ENCODE data around the gene RHBDD3.

RHBDD3 gene

DNA sequence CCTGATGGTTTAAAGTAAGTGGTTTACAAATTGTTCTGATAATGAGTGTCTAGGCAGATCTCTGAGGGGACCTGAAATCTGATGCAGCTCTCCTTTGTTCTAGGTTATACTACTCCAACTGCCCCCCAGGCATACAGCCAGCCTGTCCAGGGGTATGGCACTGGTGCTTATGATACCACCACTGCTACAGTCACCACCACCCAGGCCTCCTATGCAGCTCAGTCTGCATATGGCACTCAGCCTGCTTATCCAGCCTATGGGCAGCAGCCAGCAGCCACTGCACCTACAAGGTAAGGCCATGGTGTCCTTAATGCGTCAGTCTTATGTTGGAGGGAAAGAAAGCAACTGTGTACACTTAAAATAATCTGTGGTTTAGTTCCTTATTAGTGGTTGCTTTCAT, 10.1 kb upstream of the RHBDD3 start:
- TF ChIP-seq, protein P1, sequence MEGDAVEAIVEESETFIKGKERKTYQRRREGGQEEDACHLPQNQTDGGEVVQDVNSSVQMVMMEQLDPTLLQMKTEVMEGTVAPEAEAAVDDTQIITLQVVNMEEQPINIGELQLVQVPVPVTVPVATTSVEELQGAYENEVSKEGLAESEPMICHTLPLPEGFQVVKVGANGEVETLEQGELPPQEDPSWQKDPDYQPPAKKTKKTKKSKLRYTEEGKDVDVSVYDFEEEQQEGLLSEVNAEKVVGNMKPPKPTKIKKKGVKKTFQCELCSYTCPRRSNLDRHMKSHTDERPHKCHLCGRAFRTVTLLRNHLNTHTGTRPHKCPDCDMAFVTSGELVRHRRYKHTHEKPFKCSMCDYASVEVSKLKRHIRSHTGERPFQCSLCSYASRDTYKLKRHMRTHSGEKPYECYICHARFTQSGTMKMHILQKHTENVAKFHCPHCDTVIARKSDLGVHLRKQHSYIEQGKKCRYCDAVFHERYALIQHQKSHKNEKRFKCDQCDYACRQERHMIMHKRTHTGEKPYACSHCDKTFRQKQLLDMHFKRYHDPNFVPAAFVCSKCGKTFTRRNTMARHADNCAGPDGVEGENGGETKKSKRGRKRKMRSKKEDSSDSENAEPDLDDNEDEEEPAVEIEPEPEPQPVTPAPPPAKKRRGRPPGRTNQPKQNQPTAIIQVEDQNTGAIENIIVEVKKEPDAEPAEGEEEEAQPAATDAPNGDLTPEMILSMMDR (IDR thresholded peaks at IDR 0.05; ENCODE audit: low read depth, low read length): no peak
- DNase-seq (ENCODE audit: low read depth in 2 of 2): no peak
- H3K4me3 ChIP-seq (replicated peaks in 1 of 2; ENCODE audit: low read depth in 2 of 2, low read length in 2 of 2): no peak overlapping the region

DNA sequence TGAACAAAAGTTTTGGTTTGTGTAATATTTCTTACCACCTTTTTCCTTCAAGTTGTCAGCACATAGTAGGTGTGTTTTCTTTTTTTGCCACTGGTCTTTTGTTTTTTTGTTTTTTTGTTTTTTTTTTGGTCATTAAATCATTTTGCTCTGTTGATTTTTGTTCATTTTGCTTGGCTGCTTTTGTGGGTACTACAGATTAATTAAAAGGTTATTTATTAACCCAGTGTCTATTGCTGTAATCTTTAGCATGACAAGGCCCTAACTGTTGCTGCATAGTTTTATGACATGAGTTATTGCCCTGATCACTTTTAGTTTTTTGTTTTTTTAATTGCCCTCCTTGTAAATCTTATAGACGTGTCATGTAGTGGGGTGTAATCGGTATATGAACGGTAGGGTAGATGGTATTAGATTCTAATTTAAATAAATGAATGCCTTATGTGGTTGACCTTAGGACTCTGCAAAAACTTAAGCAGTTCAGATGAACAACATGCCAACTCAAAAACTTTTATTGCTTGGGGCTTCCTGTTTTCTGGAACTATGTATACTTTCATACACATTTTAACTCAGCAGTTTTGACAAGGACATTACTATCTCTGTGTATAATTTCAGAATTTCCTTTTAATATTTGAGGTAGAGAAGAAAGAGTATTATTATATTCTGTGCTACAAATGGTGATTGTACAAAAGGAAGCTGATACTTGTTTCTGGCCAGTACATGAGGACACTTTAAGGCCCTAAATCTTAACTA, 8.2 kb upstream of the RHBDD3 start:
- TF ChIP-seq, protein P1 (IDR thresholded peaks at IDR 0.05; ENCODE audit: low read depth, low read length): no peak
- H3K4me3 ChIP-seq (replicated peaks in 1 of 2; ENCODE audit: low read depth in 2 of 2, low read length in 2 of 2): no peak overlapping the region
- DNase-seq (ENCODE audit: low read depth in 2 of 2): no peak

DNA sequence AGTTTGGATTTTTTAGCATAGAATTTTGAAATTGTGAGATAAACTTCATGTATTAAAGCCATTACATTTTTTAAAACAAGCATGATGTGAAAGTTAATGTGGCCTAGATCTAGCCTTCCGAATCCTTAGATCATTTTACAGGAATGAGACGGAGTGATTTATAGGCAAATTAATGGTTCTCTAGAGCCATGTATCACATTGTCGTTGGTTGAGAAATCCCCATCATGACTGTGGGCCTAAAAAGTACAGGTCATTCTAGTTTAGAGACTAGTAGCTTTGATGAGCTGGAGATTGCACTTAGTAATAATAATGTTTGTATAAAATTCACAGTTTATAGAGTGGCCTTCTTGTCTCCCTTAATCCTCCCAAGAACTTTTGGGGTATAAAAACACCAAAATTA, 7.4 kb upstream of the RHBDD3 start:
- TF ChIP-seq, protein P1 (IDR thresholded peaks at IDR 0.05; ENCODE audit: low read depth, low read length): no peak
- no peak for DNase-seq (ENCODE audit: low read depth in 2 of 2)
- no peak overlapping the region for H3K4me3 ChIP-seq (replicated peaks in 1 of 2; ENCODE audit: low read depth in 2 of 2, low read length in 2 of 2)

DNA sequence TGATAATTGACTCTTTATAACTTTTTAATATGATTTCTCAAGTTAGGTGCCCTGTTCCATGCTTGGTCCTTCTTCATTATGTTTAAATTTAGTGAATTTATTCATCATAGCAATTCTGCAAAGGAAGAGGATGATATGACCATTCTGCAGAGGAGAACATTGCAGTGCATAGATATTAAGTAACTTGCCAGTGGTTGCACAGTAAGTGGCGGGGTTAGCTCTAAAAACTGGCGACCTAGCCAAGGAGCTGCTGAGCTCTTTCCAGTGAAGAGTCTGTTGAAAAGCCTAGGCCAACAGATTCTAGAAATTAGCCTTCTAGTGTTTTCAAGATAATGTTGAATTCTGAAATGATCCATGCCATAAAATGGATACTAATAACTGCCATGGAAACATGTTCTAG, 4.8 kb upstream of the RHBDD3 start:
- no peak for DNase-seq (ENCODE audit: low read depth in 2 of 2)
- TF ChIP-seq, protein P1 (IDR thresholded peaks at IDR 0.05; ENCODE audit: low read depth, low read length): no peak
- no peak overlapping the region for H3K4me3 ChIP-seq (replicated peaks in 1 of 2; ENCODE audit: low read depth in 2 of 2, low read length in 2 of 2)

DNA sequence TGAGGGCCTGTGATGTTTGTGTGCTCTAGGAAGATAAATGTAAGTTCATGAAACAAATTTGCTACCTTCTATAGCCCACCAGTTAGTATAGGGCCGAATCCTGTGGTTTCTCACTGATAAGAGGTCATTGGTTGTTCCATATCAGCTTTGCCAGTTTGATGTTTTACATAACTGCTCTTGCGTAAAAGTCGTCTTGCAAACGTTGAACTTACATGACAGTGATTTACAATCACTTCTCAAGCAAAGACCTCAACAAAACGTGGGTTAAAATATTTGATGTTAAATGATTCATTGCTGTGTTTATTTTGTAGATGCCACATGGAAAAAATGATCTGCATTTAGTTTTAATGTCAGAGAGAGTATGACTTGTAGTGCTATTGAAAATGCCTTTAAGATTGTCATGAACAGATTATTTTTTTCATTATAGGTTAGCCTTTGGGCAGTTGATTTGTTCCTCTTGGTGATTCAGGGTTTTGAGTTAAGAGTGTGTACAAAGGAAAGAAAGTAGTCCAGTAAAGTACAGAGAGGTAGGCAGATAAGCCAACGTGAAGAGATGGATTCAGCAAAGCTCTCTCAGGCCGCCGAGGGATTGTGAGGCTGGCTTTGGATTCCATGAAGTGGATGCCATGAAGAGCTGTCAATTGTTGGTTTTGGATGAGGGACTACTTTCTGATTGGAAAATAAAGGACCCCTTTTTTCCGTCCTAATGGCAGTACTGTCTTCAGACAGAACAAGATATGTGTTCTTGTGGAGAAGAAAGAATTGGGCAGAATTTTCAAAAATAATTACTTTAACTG, 2.9 kb upstream of the RHBDD3 start:
- peak; percentile 33 to 39 for DNase-seq (ENCODE audit: low read depth in 2 of 2)
- peak overlapping the region; percentile 84 to 88 for H3K4me3 ChIP-seq (replicated peaks in 1 of 2; ENCODE audit: low read depth in 2 of 2, low read length in 2 of 2)
- TF ChIP-seq, protein P1 (IDR thresholded peaks at IDR 0.05; ENCODE audit: low read depth, low read length): no peak

DNA sequence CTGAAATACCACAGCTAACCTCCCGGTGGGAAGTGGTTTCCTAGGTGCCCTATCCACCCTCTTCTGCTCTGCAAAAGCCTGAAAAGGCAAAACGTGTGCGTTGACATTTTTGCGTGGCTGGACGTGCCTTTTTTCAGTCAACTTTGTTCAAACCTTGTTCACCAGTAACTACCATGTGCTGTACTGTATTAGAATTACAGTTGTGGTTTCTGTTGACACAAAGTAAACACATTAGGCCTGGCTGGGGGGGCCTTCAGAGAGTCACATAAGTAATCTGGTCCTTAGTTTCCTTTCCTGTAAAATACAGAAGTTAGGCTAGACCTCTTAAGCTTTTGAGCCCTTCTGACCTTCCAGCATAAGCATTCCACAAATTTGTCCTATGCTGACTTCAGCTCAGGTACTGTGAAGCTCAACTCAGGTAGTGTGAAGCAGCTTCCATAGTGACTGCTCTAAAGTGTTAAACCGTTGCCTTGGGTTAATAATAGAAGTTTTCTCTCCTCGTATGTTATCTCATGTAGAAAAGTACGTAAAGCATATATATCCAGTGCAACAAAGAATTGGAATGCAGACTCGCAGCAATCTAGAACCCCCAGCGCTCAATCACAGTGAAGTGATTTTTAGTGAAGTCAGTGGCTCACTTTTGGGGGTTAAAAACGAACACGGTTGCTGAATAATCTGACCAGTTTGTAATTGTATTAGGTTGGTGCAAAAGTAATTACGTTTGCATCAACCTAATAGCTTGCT, 2.1 kb upstream of the RHBDD3 start:
- DNase-seq (ENCODE audit: low read depth in 2 of 2): peak in 1 of 2 donors; percentile 22
- TF ChIP-seq, protein P1 (IDR thresholded peaks at IDR 0.05; ENCODE audit: low read depth, low read length): no peak

More for the DNA sequence above, 2.1 kb upstream of the RHBDD3 start:
- peak overlapping the region; percentile 84 to 88 for H3K4me3 ChIP-seq (replicated peaks in 1 of 2; ENCODE audit: low read depth in 2 of 2, low read length in 2 of 2)
